HCT116 (cell line): ENCODE data around the gene CDH5. TPM values are rescaled to one million over a fixed set of nuclear protein-coding genes. Genes with fewer than 3 reads are reported as not detected.

Experiments used
- ATAC-seq: fragments of 200-7000 bp; cut with Tn5 transposase; 2 replicates; pipeline ENCODE4 v1.9.1; 2020; ENCODE audit warnings: mild to moderate bottlenecking, moderate library complexity
- BruUV-seq: library from RNA; stranded (reverse); fragments of 400-500 nt; replicated peaks from 2 replicates; lab custom pipeline; 2021; lab: Mats Ljungman, UMichigan
- CTCF ChIA-PET: fragments of 300-600 bp; sonication (Branson Sonifier 250); formaldehyde crosslinking; loops from one replicate; lab custom pipeline; 2021; ENCODE audit warnings: antibody characterized with exemption; lab: Charles Lee
- POLR2A ChIA-PET: fragments of 300-600, 350-600 bp; sonication (Branson Sonifier 250); formaldehyde crosslinking; loops from one replicate; lab custom pipeline; 2021; ENCODE audit warnings: antibody characterized with exemption; lab: Charles Lee
- RAD21 ChIA-PET, 2 experiments: fragments of 300-600 bp; sonication (Branson Sonifier 250); formaldehyde crosslinking; loops; one replicate each; lab custom pipeline; 2023; ENCODE audit warnings: low total read pairs in 2 of 2; ENCODE audit not compliant: uncharacterized antibody in 2 of 2, unreplicated experiment in 2 of 2, low non-redundant PET in 1 of 2; lab: Charles Lee
- DNase-seq: peaks from one replicate; pipeline ENCODE4 v3.0.0-alpha.2; 2010; ENCODE audit warnings: low read depth, low spot score
- H2AFZ ChIP-seq: fragments of 200-600 bp; shearing (Covaris generic), sonication (generic); 2 replicates; pipeline ENCODE4 v1.6.1; 2017; ENCODE audit warnings: low read depth, mixed run types, mixed read lengths, antibody characterized with exemption, low read length; ENCODE audit not compliant: poor library complexity, severe bottlenecking
- H3K27ac ChIP-seq: 2 replicates; pipeline ENCODE4 v1.5.1; 2012; ENCODE audit warnings: low read depth, low read length
- H3K27me3 ChIP-seq: fragments of 200-600 bp; sonication (generic); 2 replicates; pipeline ENCODE4 v1.6.1; 2016; ENCODE audit warnings: mixed run types, low read length, mixed read lengths; ENCODE audit not compliant: insufficient read depth
- H3K36me3 ChIP-seq, 2 experiments: fragments of 200-500 bp in 1 of 2; fragments of 200-600 bp in 1 of 2; sonication (Bioruptor generic) in 1 of 2; sonication (generic) in 1 of 2; 2 replicates each; pipeline versions ENCODE4 v1.5.1 to v1.6.1; 2014 to 2016; ENCODE audit warnings: low read length in 2 of 2, inconsistent platforms in 1 of 2, mixed read lengths in 1 of 2, mixed run types in 1 of 2; ENCODE audit not compliant: insufficient read depth in 2 of 2, control insufficient read depth in 1 of 2
- H3K4me1 ChIP-seq, 2 experiments: fragments of 200-600 bp in 1 of 2; sonication (generic) in 1 of 2; 2 replicates each; pipeline versions ENCODE4 v1.5.1 to v1.6.1; 2012 to 2017; ENCODE audit warnings: low read length in 2 of 2, inconsistent platforms in 1 of 2, mild to moderate bottlenecking in 1 of 2, mixed read lengths in 1 of 2, mixed run types in 1 of 2, moderate library complexity in 1 of 2; ENCODE audit not compliant: insufficient read depth in 2 of 2, control insufficient read depth in 1 of 2
- H3K4me2 ChIP-seq: fragments of 200-600 bp; sonication (generic); 2 replicates; pipeline ENCODE4 v1.6.1; 2017; ENCODE audit warnings: mixed run types, low read length, mixed read lengths
- H3K4me3 ChIP-seq, 2 experiments: fragments of 200-600 bp in 1 of 2; sonication (generic) in 1 of 2; replicated peaks in 1 of 2; 2 replicates each; pipeline ENCODE4 v1.5.1; 2011 to 2016; ENCODE audit warnings: low read length in 2 of 2, control low read depth in 1 of 2, low read depth in 1 of 2, mild to moderate bottlenecking in 1 of 2, mixed read lengths in 1 of 2, mixed run types in 1 of 2
- H3K79me2 ChIP-seq: fragments of 200-600 bp; sonication (generic); 2 replicates; pipeline ENCODE4 v1.6.1; 2017; ENCODE audit warnings: mild to moderate bottlenecking, mixed run types, low read length, moderate library complexity, mixed read lengths; ENCODE audit not compliant: insufficient read depth
- H3K9ac ChIP-seq: fragments of 200-600 bp; sonication (generic); 2 replicates; pipeline ENCODE4 v1.6.1; 2016; ENCODE audit warnings: low read length, mixed read lengths
- H3K9me2 ChIP-seq: fragments of 200-600 bp; sonication (generic), shearing (Covaris generic); 2 replicates; pipeline ENCODE4 v1.6.1; 2017; ENCODE audit warnings: mixed run types, mild to moderate bottlenecking, moderate library complexity; ENCODE audit not compliant: insufficient read depth
- H3K9me3 ChIP-seq, 2 experiments: fragments of 200-500 bp in 1 of 2; fragments of 200-600 bp in 1 of 2; sonication (Bioruptor generic) in 1 of 2; sonication (generic) in 1 of 2; 2 replicates each; pipeline ENCODE4 v1.6.1; 2014 to 2017; ENCODE audit warnings: low read length in 2 of 2, mixed read lengths in 2 of 2, inconsistent platforms in 1 of 2, low read depth in 1 of 2, mild to moderate bottlenecking in 1 of 2, mixed run types in 1 of 2, moderate library complexity in 1 of 2; ENCODE audit not compliant: control insufficient read depth in 1 of 2, insufficient read depth in 1 of 2
- H4K20me1 ChIP-seq: fragments of 200-600 bp; sonication (generic), shearing (Covaris generic); 2 replicates; pipeline ENCODE4 v1.6.1; 2017; ENCODE audit warnings: mixed run types, mild to moderate bottlenecking, moderate library complexity; ENCODE audit not compliant: insufficient read depth
- CEBPB ChIP-seq: IDR thresholded peaks from 2 replicates; pipeline ENCODE4 v1.6.1; 2012; ENCODE audit warnings: low read depth
- JUND ChIP-seq: IDR thresholded peaks from 2 replicates; pipeline ENCODE4 v1.6.1; 2012
- POLR2AphosphoS5 ChIP-seq: IDR thresholded peaks from 2 replicates; pipeline ENCODE4 v1.6.1; 2011; ENCODE audit warnings: mild to moderate bottlenecking, low read depth, low read length, moderate library complexity
- RAD21 ChIP-seq: IDR thresholded peaks from 2 replicates; pipeline ENCODE4 v1.6.1; 2012; ENCODE audit warnings: low read depth, mild to moderate bottlenecking
- SIN3A ChIP-seq: IDR thresholded peaks from 2 replicates; pipeline ENCODE4 v1.6.1; 2012; ENCODE audit warnings: low read depth
- SP1 ChIP-seq: IDR thresholded peaks from 2 replicates; pipeline ENCODE4 v1.6.1; 2012; ENCODE audit warnings: low read depth
- SRF ChIP-seq: IDR thresholded peaks from 2 replicates; pipeline ENCODE4 v1.6.1; 2012; ENCODE audit warnings: low read depth
- ZFX ChIP-seq: fragments of 450-650 bp; IDR thresholded peaks from 2 replicates; pipeline ENCODE4 v1.6.1; 2017
- ZNF274 ChIP-seq: fragments of 200-500 bp; sonication (Bioruptor generic); IDR thresholded peaks from 2 replicates; pipeline ENCODE4 v1.6.1; 2014; ENCODE audit warnings: mild to moderate bottlenecking, low read depth, low read length, inconsistent platforms
- intact Hi-C: fragments of 100-400 bp; cut with micrococcal nuclease; formaldehyde crosslinking; loops from 2 replicates; pipeline ENCODE4 v1.10.0; 2022
- total RNA-seq: library from RNA; stranded (reverse); gene quantifications from one replicate; pipeline ENCODE4 v1.2.1, GENCODE V29; 2021; ENCODE audit not compliant: unreplicated experiment
- TF ChIP-seq, protein P1 (sequence below): IDR thresholded peaks from 2 replicates; pipeline ENCODE4 v1.6.1; 2012
- TF ChIP-seq, protein P2 (sequence below): IDR thresholded peaks from 2 replicates; pipeline ENCODE4 v1.6.1; 2011; ENCODE audit warnings: mild to moderate bottlenecking, low read length, moderate library complexity; ENCODE audit not compliant: insufficient replicate concordance; ENCODE audit errors: extremely low read depth

Gene CDH5
- total RNA-seq, 1 experiment from 2014 or later, result 0.15 TPM

DNA sequence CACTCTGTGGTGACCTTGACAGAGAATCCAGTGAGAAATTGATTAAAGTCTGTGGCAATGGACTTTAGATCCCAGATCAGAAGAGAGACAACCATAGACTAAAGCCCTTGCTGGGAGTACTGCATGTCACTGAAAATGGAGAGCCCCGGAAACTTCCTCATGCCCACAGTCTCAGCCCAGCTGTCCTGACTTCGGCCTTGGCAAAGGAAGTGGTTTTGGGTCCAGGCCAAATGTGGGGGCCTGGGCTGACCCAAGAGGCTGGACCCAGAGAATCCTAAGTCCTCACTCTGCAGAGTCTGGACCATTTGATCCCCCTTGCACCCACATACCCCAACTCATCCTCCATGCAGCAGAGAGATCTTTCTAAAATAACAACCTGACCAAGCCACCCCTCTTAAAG lies 55.9 kb downstream of the CDH5 start:
- RAD21 ChIA-PET, result no interaction called here
- POLR2A ChIA-PET, result no interaction called here
- H3K9me2 ChIP-seq, result no peaks in the 10 kb centered on the region
- CTCF ChIA-PET, result no interaction called here
- ATAC-seq (no peak), DNase-seq (no peak)
- H3K27ac ChIP-seq, result no peak overlapping the region
- no peak overlapping the region for H3K4me2 ChIP-seq
- no peaks in the 10 kb centered on the region for H3K27me3 ChIP-seq
- H4K20me1 ChIP-seq, result no peaks in the 10 kb centered on the region
- intact Hi-C loops, result no loop called here
- no TSS peak for BruUV-seq
- H3K9ac ChIP-seq, result no peak overlapping the region
- H3K36me3 ChIP-seq, result no peaks in the 10 kb centered on the region
- peaks cover 0 to 4% of the 10 kb centered on the region in 2 experiments; a peak in 1 of 4 replicates for H3K4me1 ChIP-seq
- TF ChIP-seq RAD21 (no peak), ZNF274 (no peak), CEBPB (no peak), SP1 (no peak), JUND (no peak), POLR2AphosphoS5 (no peak)
- TF ChIP-seq, protein P1, sequence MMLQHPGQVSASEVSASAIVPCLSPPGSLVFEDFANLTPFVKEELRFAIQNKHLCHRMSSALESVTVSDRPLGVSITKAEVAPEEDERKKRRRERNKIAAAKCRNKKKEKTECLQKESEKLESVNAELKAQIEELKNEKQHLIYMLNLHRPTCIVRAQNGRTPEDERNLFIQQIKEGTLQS, result no peak
- TF ChIP-seq, all 23 proteins: peak for 0
- Histone ChIP-seq H3K4me3 (no peak overlapping the region), H3K9me3 (no peaks in the 10 kb centered on the region), H2AFZ (no peak overlapping the region), H3K79me2 (no peaks in the 10 kb centered on the region)

DNA sequence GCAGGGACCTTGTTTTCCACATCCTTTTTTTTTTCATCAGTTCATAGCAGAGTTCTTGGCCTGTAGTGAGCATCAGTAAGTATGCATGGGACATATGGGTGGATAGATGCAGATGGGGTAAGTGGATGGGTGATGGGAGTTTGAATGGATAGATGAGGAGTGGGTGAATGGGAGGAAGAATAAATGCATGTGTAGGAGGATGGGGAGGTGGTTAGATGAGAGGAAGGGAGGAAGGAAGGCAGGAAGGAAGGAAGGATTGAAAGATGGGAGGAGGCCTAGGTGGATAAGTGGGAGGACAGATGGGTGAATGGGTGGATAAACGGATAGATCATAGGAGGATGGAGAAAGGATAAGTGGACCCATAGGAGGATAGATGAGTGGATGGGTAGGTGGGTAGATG lies 56.7 kb downstream of the CDH5 start:
- intact Hi-C loops, result no loop called here
- RAD21 ChIA-PET, result interaction anchor here in 1 of 2 experiments (0.6 kb wide), 1 partner anchor 8 kb away, joined by 3 read pairs; no protein-coding TSS in a partner anchor
- no peaks in the 10 kb centered on the region for H3K36me3 ChIP-seq
- H3K9me2 ChIP-seq, result no peaks in the 10 kb centered on the region
- POLR2A ChIA-PET, result no interaction called here
- H4K20me1 ChIP-seq, result no peaks in the 10 kb centered on the region
- CTCF ChIA-PET, result interaction anchor here (0.5 kb wide), 1 partner anchor 166 kb away, joined by 4 read pairs; no protein-coding TSS in a partner anchor
- DNase-seq (no peak), ATAC-seq (no peak)
- no peak for TF ChIP-seq CEBPB
- TF ChIP-seq, protein P1, result no peak
- no peak for TF ChIP-seq SP1
- no peak for TF ChIP-seq SIN3A
- no peak for TF ChIP-seq ZFX
- TF ChIP-seq, protein P2, sequence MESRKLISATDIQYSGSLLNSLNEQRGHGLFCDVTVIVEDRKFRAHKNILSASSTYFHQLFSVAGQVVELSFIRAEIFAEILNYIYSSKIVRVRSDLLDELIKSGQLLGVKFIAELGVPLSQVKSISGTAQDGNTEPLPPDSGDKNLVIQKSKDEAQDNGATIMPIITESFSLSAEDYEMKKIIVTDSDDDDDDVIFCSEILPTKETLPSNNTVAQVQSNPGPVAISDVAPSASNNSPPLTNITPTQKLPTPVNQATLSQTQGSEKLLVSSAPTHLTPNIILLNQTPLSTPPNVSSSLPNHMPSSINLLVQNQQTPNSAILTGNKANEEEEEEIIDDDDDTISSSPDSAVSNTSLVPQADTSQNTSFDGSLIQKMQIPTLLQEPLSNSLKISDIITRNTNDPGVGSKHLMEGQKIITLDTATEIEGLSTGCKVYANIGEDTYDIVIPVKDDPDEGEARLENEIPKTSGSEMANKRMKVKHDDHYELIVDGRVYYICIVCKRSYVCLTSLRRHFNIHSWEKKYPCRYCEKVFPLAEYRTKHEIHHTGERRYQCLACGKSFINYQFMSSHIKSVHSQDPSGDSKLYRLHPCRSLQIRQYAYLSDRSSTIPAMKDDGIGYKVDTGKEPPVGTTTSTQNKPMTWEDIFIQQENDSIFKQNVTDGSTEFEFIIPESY, result no peak
- TF ChIP-seq SRF, result no peak
- no peak for TF ChIP-seq RAD21
- BruUV-seq, result no TSS peak
- peaks cover 2% of the 10 kb centered on the region; the same call in 1 of the 2 replicates for H3K27me3 ChIP-seq
- H3K4me1 ChIP-seq, result peaks cover 0 to 4% of the 10 kb centered on the region in 2 experiments; a peak in 1 of 4 replicates
- no peak overlapping the region for H3K4me3 ChIP-seq
- H3K9ac ChIP-seq, result no peak overlapping the region
- no peak overlapping the region for H3K4me2 ChIP-seq
- no peak overlapping the region for H3K27ac ChIP-seq
- no peaks in the 10 kb centered on the region for H3K9me3 ChIP-seq
- H2AFZ ChIP-seq, result no peak overlapping the region
- no peaks in the 10 kb centered on the region for H3K79me2 ChIP-seq
